PC-9 (cell line): ENCODE data around the gene TSPAN12. TPM values are rescaled to one million over a fixed set of nuclear protein-coding genes. Genes with fewer than 3 reads are reported as not detected.

Source experiments
- BruUV-seq: library from RNA; stranded (reverse); fragments of 400-500 nt; replicated peaks from 2 replicates; lab custom pipeline; 2021; lab: Mats Ljungman, UMichigan
- CTCF ChIA-PET: fragments of 300-600 bp; sonication (Branson Sonifier 250); formaldehyde crosslinking; loops from one replicate; lab custom pipeline; 2022; ENCODE audit warnings: antibody characterized with exemption; lab: Charles Lee
- POLR2A ChIA-PET: fragments of 300-600 bp; sonication (Branson Sonifier 250); formaldehyde crosslinking; loops from one replicate; lab custom pipeline; 2022; ENCODE audit warnings: antibody characterized with exemption; ENCODE audit not compliant: unreplicated experiment; lab: Charles Lee
- DNase-seq, 2 experiments: peaks; one replicate each; pipeline versions ENCODE4 v3.0.0 to v3.0.0-alpha.2; 2015 to 2022; ENCODE audit warnings: mixed read lengths in 1 of 2
- H2AFZ ChIP-seq: fragments of 200-600 bp; sonication (generic); 2 replicates; pipeline ENCODE4 v1.8.1; 2017; ENCODE audit warnings: antibody characterized with exemption
- H3F3A ChIP-seq: fragments of 200-600 bp; sonication (generic); 2 replicates; pipeline ENCODE4 v1.8.1; 2017; ENCODE audit warnings: antibody characterized with exemption, mild to moderate bottlenecking, low read depth; ENCODE audit not compliant: insufficient read depth
- H3K27ac ChIP-seq: fragments of 200-600 bp; sonication (generic); 2 replicates; pipeline ENCODE4 v1.6.1; 2016; ENCODE audit warnings: mixed run types
- H3K27me3 ChIP-seq: fragments of 200-600 bp; sonication (generic); 2 replicates; pipeline ENCODE4 v1.6.1; 2016; ENCODE audit warnings: low read depth, mixed run types; ENCODE audit not compliant: insufficient read depth
- H3K36me3 ChIP-seq: fragments of 200-600 bp; sonication (generic); 2 replicates; pipeline ENCODE4 v1.6.1; 2016; ENCODE audit warnings: low read depth, mixed run types
- H3K4me1 ChIP-seq: fragments of 200-600 bp; sonication (generic); replicated peaks from 2 replicates; pipeline ENCODE4 v1.6.1; 2016; ENCODE audit warnings: mixed run types; ENCODE audit not compliant: insufficient read depth
- H3K4me2 ChIP-seq: fragments of 200-600 bp; sonication (generic); 2 replicates; pipeline ENCODE4 v1.6.1; 2017; ENCODE audit warnings: mixed run types
- H3K4me3 ChIP-seq: fragments of 200-600 bp; sonication (generic); 2 replicates; pipeline ENCODE4 v1.6.1; 2016; ENCODE audit warnings: mixed run types
- H3K79me2 ChIP-seq: fragments of 200-600 bp; sonication (generic); 2 replicates; pipeline ENCODE4 v1.6.1; 2017; ENCODE audit warnings: low read depth, mixed run types
- H3K9me2 ChIP-seq: fragments of 200-600 bp; sonication (generic); 2 replicates; pipeline ENCODE4 v1.8.1; 2017; ENCODE audit warnings: mild to moderate bottlenecking; ENCODE audit not compliant: insufficient read depth
- H3K9me3 ChIP-seq: fragments of 200-600 bp; sonication (generic); 2 replicates; pipeline ENCODE4 v1.8.1; 2016; ENCODE audit warnings: low read depth; ENCODE audit not compliant: insufficient read depth
- H4K20me1 ChIP-seq: fragments of 200-600 bp; sonication (generic); 2 replicates; pipeline ENCODE4 v1.8.1; 2017; ENCODE audit not compliant: insufficient read depth
- CTCF ChIP-seq: fragments of 200-600 bp; sonication (generic); conservative IDR thresholded peaks from 2 replicates; pipeline ENCODE4 v1.6.1; 2017; ENCODE audit warnings: mixed run types, antibody characterized with exemption, mild to moderate bottlenecking, moderate library complexity
- EZH2 ChIP-seq: fragments of 200-600 bp; sonication (generic); IDR thresholded peaks from 2 replicates; pipeline ENCODE4 v1.8.0; 2017; ENCODE audit warnings: antibody characterized with exemption, low read depth
- intact Hi-C: fragments of 100-400 bp; cut with micrococcal nuclease; formaldehyde crosslinking; loops from one replicate; pipeline ENCODE4 v1.10.0; 2022; ENCODE audit not compliant: unreplicated experiment
- total RNA-seq: library from RNA; stranded (reverse); gene quantifications from 2 replicates; pipeline ENCODE4 v1.2.3, GENCODE V29; 2021

The TSPAN12 gene
- total RNA-seq, 1 experiment from 2014 or later = 5.8 TPM

- no peak for TF ChIP-seq EZH2
- TF ChIP-seq CTCF = no peak
- no peak overlapping the region for H3K4me3 ChIP-seq
- no peak for DNase-seq
- no peak overlapping the region for H3K4me2 ChIP-seq
- CTCF ChIA-PET = no interaction called here
- H3K27ac ChIP-seq = no peak overlapping the region
- H3K27me3 ChIP-seq = no peaks in the 10 kb centered on the region
- no peaks in the 10 kb centered on the region for H3K36me3 ChIP-seq
- H3K9me2 ChIP-seq = no peaks in the 10 kb centered on the region
- intact Hi-C loops = no loop called here
- no peaks in the 10 kb centered on the region for H3K9me3 ChIP-seq
- BruUV-seq = no TSS peak
- POLR2A ChIA-PET = no interaction called here
- no peaks in the 10 kb centered on the region for H3K79me2 ChIP-seq
- no peaks in the 10 kb centered on the region for H3K4me1 ChIP-seq
- no peaks in the 10 kb centered on the region for H4K20me1 ChIP-seq
- H2AFZ ChIP-seq = no peak overlapping the region
- H3F3A ChIP-seq = no peaks in the 10 kb centered on the region
Measured at GRCh38 chr7:120831260-120831659, 26.7 kb downstream of the TSPAN12 start.

GRCh38 chr7:120829487-120829886, 28.5 kb downstream of the TSPAN12 start:
- Histone ChIP-seq H3K9me2 (no peaks in the 10 kb centered on the region), H2AFZ (no peak overlapping the region), H3K9me3 (no peaks in the 10 kb centered on the region), H4K20me1 (no peaks in the 10 kb centered on the region), H3K27me3 (no peaks in the 10 kb centered on the region), H3K79me2 (no peaks in the 10 kb centered on the region), H3K4me2 (no peak overlapping the region), H3K4me1 (no peaks in the 10 kb centered on the region), H3F3A (no peaks in the 10 kb centered on the region), H3K27ac (no peak overlapping the region), H3K4me3 (no peak overlapping the region), H3K36me3 (no peaks in the 10 kb centered on the region)
- POLR2A ChIA-PET = no interaction called here
- intact Hi-C loops = no loop called here
- no TSS peak for BruUV-seq
- CTCF ChIA-PET = no interaction called here
- TF ChIP-seq EZH2 (no peak), CTCF (no peak)
- DNase-seq = no peak

- H3K4me3 ChIP-seq = no peak overlapping the region
- BruUV-seq = no TSS peak
- H3K9me3 ChIP-seq = no peaks in the 10 kb centered on the region
- H4K20me1 ChIP-seq = no peaks in the 10 kb centered on the region
- H3K9me2 ChIP-seq = no peaks in the 10 kb centered on the region
- H3K27me3 ChIP-seq = no peaks in the 10 kb centered on the region
- POLR2A ChIA-PET = no interaction called here
- H3K79me2 ChIP-seq = no peaks in the 10 kb centered on the region
- H3F3A ChIP-seq = no peaks in the 10 kb centered on the region
- TF ChIP-seq CTCF (no peak), EZH2 (no peak)
- intact Hi-C loops = no loop called here
- H3K27ac ChIP-seq = no peak overlapping the region
- no peak for DNase-seq
- H3K4me1 ChIP-seq = no peaks in the 10 kb centered on the region
- H3K4me2 ChIP-seq = no peak overlapping the region
- CTCF ChIA-PET = no interaction called here
- no peaks in the 10 kb centered on the region for H3K36me3 ChIP-seq
- H2AFZ ChIP-seq = no peak overlapping the region
Measured at GRCh38 chr7:120828528-120828927, 29.4 kb downstream of the TSPAN12 start.
